Measurements from ENCODE around the gene GSTM5. TPM values are rescaled to one million over a fixed set of nuclear protein-coding genes. Genes with fewer than 3 reads are reported as not detected.
"Not testable (repeated sequence)": the region's sequence is repeated elsewhere in the genome, so short reads cannot be mapped to it uniquely, and the experiment has no call there.

Gene GSTM5
- total and polyA plus RNA-seq, 4 donors = 0.59 to 2.8 (median 1.3) TPM

DNA sequence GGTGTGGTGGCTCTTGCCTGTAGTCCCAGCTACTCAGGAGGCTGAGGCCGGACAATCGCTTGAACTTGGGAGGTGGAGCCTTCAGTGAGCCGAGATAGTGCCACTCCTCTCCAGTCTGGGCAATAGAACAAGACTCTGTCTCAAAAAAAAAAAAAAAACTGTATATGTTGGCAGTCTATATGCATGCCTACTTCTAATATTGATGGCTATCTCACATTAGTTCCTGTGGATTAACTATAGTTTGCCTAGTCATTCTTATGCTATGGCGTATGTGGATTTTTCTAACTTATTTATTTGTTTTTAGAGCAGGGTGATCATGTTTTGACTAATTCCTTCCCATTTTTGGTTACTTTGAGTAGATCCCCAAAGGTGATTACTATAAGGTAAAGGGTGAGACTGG, 15.0 kb upstream of the GSTM5 start:
- no peak overlapping the region for H3K4me3 ChIP-seq (ENCODE audit: low read depth in 1 of 3, low read length in 3 of 3)
- H3K27me3 ChIP-seq (ENCODE audit: control insufficient read depth in 4 of 4, insufficient read depth in 4 of 4, low read length in 3 of 4) = no peaks in the 10 kb centered on the region
- H3K9ac ChIP-seq (ENCODE audit: low read depth in 1 of 2, low read length in 2 of 2) = no peak overlapping the region
- TF ChIP-seq SP1 (IDR thresholded peaks at IDR 0.05) = no peak
- TF ChIP-seq, protein P1, sequence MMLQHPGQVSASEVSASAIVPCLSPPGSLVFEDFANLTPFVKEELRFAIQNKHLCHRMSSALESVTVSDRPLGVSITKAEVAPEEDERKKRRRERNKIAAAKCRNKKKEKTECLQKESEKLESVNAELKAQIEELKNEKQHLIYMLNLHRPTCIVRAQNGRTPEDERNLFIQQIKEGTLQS (IDR thresholded peaks at IDR 0.05) = no peak
- no peak for TF ChIP-seq JUND (IDR thresholded peaks at IDR 0.05)
- TF ChIP-seq RXRA (IDR thresholded peaks at IDR 0.05) = no peak
- no peak for TF ChIP-seq TAF1 (conservative IDR thresholded peaks at IDR 0.05)
- no peak for TF ChIP-seq EGR1 (IDR thresholded peaks at IDR 0.05; ENCODE audit: low read depth in 2 of 2)
- TF ChIP-seq, protein P2, sequence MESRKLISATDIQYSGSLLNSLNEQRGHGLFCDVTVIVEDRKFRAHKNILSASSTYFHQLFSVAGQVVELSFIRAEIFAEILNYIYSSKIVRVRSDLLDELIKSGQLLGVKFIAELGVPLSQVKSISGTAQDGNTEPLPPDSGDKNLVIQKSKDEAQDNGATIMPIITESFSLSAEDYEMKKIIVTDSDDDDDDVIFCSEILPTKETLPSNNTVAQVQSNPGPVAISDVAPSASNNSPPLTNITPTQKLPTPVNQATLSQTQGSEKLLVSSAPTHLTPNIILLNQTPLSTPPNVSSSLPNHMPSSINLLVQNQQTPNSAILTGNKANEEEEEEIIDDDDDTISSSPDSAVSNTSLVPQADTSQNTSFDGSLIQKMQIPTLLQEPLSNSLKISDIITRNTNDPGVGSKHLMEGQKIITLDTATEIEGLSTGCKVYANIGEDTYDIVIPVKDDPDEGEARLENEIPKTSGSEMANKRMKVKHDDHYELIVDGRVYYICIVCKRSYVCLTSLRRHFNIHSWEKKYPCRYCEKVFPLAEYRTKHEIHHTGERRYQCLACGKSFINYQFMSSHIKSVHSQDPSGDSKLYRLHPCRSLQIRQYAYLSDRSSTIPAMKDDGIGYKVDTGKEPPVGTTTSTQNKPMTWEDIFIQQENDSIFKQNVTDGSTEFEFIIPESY (IDR thresholded peaks at IDR 0.05) = no peak
- TF ChIP-seq, protein P3, sequence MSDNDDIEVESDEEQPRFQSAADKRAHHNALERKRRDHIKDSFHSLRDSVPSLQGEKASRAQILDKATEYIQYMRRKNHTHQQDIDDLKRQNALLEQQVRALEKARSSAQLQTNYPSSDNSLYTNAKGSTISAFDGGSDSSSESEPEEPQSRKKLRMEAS (IDR thresholded peaks at IDR 0.05) = no peak
- no peak for TF ChIP-seq HNF4A (conservative IDR thresholded peaks at IDR 0.05)
- TF ChIP-seq, protein P4, sequence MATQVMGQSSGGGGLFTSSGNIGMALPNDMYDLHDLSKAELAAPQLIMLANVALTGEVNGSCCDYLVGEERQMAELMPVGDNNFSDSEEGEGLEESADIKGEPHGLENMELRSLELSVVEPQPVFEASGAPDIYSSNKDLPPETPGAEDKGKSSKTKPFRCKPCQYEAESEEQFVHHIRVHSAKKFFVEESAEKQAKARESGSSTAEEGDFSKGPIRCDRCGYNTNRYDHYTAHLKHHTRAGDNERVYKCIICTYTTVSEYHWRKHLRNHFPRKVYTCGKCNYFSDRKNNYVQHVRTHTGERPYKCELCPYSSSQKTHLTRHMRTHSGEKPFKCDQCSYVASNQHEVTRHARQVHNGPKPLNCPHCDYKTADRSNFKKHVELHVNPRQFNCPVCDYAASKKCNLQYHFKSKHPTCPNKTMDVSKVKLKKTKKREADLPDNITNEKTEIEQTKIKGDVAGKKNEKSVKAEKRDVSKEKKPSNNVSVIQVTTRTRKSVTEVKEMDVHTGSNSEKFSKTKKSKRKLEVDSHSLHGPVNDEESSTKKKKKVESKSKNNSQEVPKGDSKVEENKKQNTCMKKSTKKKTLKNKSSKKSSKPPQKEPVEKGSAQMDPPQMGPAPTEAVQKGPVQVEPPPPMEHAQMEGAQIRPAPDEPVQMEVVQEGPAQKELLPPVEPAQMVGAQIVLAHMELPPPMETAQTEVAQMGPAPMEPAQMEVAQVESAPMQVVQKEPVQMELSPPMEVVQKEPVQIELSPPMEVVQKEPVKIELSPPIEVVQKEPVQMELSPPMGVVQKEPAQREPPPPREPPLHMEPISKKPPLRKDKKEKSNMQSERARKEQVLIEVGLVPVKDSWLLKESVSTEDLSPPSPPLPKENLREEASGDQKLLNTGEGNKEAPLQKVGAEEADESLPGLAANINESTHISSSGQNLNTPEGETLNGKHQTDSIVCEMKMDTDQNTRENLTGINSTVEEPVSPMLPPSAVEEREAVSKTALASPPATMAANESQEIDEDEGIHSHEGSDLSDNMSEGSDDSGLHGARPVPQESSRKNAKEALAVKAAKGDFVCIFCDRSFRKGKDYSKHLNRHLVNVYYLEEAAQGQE (IDR thresholded peaks at IDR 0.05) = no peak
- TF ChIP-seq YY1 (IDR thresholded peaks at IDR 0.05) = no peak
- no peaks in the 10 kb centered on the region for H3K36me3 ChIP-seq (ENCODE audit: control insufficient read depth in 4 of 4, insufficient read depth in 3 of 4, low read depth in 1 of 4, low read length in 3 of 4)
- H3K4me1 ChIP-seq (ENCODE audit: control insufficient read depth in 4 of 4, insufficient read depth in 4 of 4, low read length in 3 of 4) = peaks cover 0 to 3% (median 0%) of the 10 kb centered on the region in 4 donors
- 86% methylated on average over 4 of the region's 4 CpGs for WGBS
- DNase-seq (ENCODE audit: low spot score) = no peak
- no peak overlapping the region for H3K27ac ChIP-seq (ENCODE audit: low read depth in 1 of 2, low read length in 2 of 2)
- no peaks in the 10 kb centered on the region for H3K9me3 ChIP-seq (ENCODE audit: control insufficient read depth in 4 of 4, low read length in 3 of 4)

DNA sequence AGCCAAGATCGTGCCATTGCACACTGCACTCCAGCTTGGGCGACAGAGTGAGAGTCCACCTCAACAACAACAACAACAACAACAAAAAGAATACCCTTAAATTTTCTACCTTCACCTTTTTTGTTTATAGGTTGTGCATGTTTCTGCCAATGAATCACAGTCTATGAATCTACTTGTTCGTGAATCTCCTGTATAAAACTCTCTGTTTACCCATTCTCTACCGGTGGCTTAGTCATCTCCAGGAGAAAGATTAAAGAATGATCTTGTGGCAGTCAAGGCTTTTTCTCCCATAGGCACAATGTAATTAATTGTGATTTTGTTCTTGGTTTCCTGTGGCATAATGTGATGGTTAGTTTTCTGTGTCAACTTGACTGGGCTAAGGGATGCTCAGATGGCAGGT, 14.2 kb upstream of the GSTM5 start:
- H3K36me3 ChIP-seq (ENCODE audit: control insufficient read depth in 4 of 4, insufficient read depth in 3 of 4, low read depth in 1 of 4, low read length in 3 of 4); H3K9ac ChIP-seq (ENCODE audit: low read depth in 1 of 2, low read length in 2 of 2); DNase-seq (ENCODE audit: low spot score); H3K27ac ChIP-seq (ENCODE audit: low read depth in 1 of 2, low read length in 2 of 2); H3K4me3 ChIP-seq (ENCODE audit: low read depth in 1 of 3, low read length in 3 of 3); H3K9me3 ChIP-seq (ENCODE audit: control insufficient read depth in 4 of 4, low read length in 3 of 4); H3K27me3 ChIP-seq (ENCODE audit: control insufficient read depth in 4 of 4, insufficient read depth in 4 of 4, low read length in 3 of 4); H3K4me1 ChIP-seq (ENCODE audit: control insufficient read depth in 4 of 4, insufficient read depth in 4 of 4, low read length in 3 of 4): not testable (repeated sequence)
- WGBS = 91% methylated on average over 4 of the region's 4 CpGs

DNA sequence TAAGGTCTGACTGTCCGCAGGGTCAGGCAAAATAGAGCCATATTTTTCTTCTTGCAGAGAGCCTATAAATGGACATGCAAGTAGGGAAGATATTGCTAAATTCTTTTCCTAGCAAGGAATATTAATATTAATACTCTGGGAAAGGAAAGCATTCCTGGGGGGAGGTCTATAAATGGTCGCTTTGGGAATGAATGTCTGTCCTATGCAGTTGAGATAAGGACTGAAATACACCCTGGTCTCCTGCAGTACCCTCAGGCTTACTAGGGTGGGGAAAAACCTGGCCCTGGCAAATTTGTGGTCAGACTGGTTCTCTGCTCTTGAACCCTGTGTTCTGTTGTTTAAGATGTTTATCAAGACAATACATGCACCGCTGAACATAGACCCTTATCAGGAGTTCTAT, 9.1 kb upstream of the GSTM5 start:
- not testable (repeated sequence) for H3K9me3 ChIP-seq (ENCODE audit: control insufficient read depth in 4 of 4, low read length in 3 of 4); H3K9ac ChIP-seq (ENCODE audit: low read depth in 1 of 2, low read length in 2 of 2); H3K36me3 ChIP-seq (ENCODE audit: control insufficient read depth in 4 of 4, insufficient read depth in 3 of 4, low read depth in 1 of 4, low read length in 3 of 4); DNase-seq (ENCODE audit: low spot score); H3K27ac ChIP-seq (ENCODE audit: low read depth in 1 of 2, low read length in 2 of 2); H3K4me1 ChIP-seq (ENCODE audit: control insufficient read depth in 4 of 4, insufficient read depth in 4 of 4, low read length in 3 of 4); H3K4me3 ChIP-seq (ENCODE audit: low read depth in 1 of 3, low read length in 3 of 3); H3K27me3 ChIP-seq (ENCODE audit: control insufficient read depth in 4 of 4, insufficient read depth in 4 of 4, low read length in 3 of 4)
- WGBS = 90% methylated on average over 3 of the region's 3 CpGs

Measured in liver (tissue), 9 donors.